ENCODE measurements around the gene NUMA1.

Gene NUMA1

GRCh38 chr11:72081184-72081644, 872 bp upstream of the NUMA1 start:
- Histone ChIP-seq H3K9me3 (ENCODE audit: control insufficient read depth, insufficient read depth, low read length) (no peaks in the 10 kb centered on the region), H3K27ac (ENCODE audit: low read depth, low read length) (peak overlapping the region; percentile 99), H3K4me3 (ENCODE audit: low read depth, low read length) (peak overlapping the region; percentile 60), H3K27me3 (ENCODE audit: control insufficient read depth, insufficient read depth, low read length) (no peaks in the 10 kb centered on the region), H3K9ac (ENCODE audit: low read depth, low read length) (peak overlapping the region; percentile 79), H3K4me1 (ENCODE audit: control insufficient read depth, insufficient read depth, low read length) (peaks cover 12% of the 10 kb centered on the region), H3K36me3 (ENCODE audit: control insufficient read depth, insufficient read depth, low read length) (0 out of 2 replicates have a peak, but pooled peaks cover 3% of the 10 kb centered on the region)

- Histone ChIP-seq H3K27me3 (ENCODE audit: control insufficient read depth, insufficient read depth, low read length) (no peaks in the 10 kb centered on the region), H3K36me3 (ENCODE audit: control insufficient read depth, insufficient read depth, low read length) (0 out of 2 replicates have a peak, but pooled peaks cover 8% of the 10 kb centered on the region), H3K4me1 (ENCODE audit: control insufficient read depth, insufficient read depth, low read length) (peaks cover 12% of the 10 kb centered on the region), H3K9me3 (ENCODE audit: control insufficient read depth, insufficient read depth, low read length) (no peaks in the 10 kb centered on the region), H3K9ac (ENCODE audit: low read depth, low read length) (peak overlapping the region; percentile 76), H3K27ac (ENCODE audit: low read depth, low read length) (peak overlapping the region; percentile 99), H3K4me3 (ENCODE audit: low read depth, low read length) (peak overlapping the region; percentile 91)
Observed at GRCh38 chr11:72079819-72080325, 470 bp downstream of the NUMA1 start.

GRCh38 chr11:72078477-72078876, 1.9 kb downstream of the NUMA1 start:
- peaks cover 12% of the 10 kb centered on the region for H3K4me1 ChIP-seq (ENCODE audit: control insufficient read depth, insufficient read depth, low read length)
- H3K9ac ChIP-seq (ENCODE audit: low read depth, low read length) = no peak overlapping the region
- 0 out of 2 replicates have a peak, but pooled peaks cover 8% of the 10 kb centered on the region for H3K36me3 ChIP-seq (ENCODE audit: control insufficient read depth, insufficient read depth, low read length)
- H3K9me3 ChIP-seq (ENCODE audit: control insufficient read depth, insufficient read depth, low read length) = no peaks in the 10 kb centered on the region
- H3K4me3 ChIP-seq (ENCODE audit: low read depth, low read length) = peak overlapping the region; percentile 25
- peak overlapping the region; percentile 10 for H3K27ac ChIP-seq (ENCODE audit: low read depth, low read length)
- H3K27me3 ChIP-seq (ENCODE audit: control insufficient read depth, insufficient read depth, low read length) = no peaks in the 10 kb centered on the region

GRCh38 chr11:72075756-72076155, 4.6 kb downstream of the NUMA1 start:
- Histone ChIP-seq H3K27me3 (ENCODE audit: control insufficient read depth, insufficient read depth, low read length) (no peaks in the 10 kb centered on the region), H3K4me3 (ENCODE audit: low read depth, low read length) (no peak overlapping the region), H3K27ac (ENCODE audit: low read depth, low read length) (no peak overlapping the region), H3K9ac (ENCODE audit: low read depth, low read length) (no peak overlapping the region), H3K4me1 (ENCODE audit: control insufficient read depth, insufficient read depth, low read length) (peaks cover 8% of the 10 kb centered on the region), H3K9me3 (ENCODE audit: control insufficient read depth, insufficient read depth, low read length) (no peaks in the 10 kb centered on the region), H3K36me3 (ENCODE audit: control insufficient read depth, insufficient read depth, low read length) (0 out of 2 replicates have a peak, but pooled peaks cover 8% of the 10 kb centered on the region)

- H3K27me3 ChIP-seq (ENCODE audit: control insufficient read depth, insufficient read depth, low read length) = no peaks in the 10 kb centered on the region
- no peak overlapping the region for H3K4me3 ChIP-seq (ENCODE audit: low read depth, low read length)
- H3K9me3 ChIP-seq (ENCODE audit: control insufficient read depth, insufficient read depth, low read length) = no peaks in the 10 kb centered on the region
- 0 out of 2 replicates have a peak, but pooled peaks cover 8% of the 10 kb centered on the region for H3K36me3 ChIP-seq (ENCODE audit: control insufficient read depth, insufficient read depth, low read length)
- H3K4me1 ChIP-seq (ENCODE audit: control insufficient read depth, insufficient read depth, low read length) = peaks cover 8% of the 10 kb centered on the region
- no peak overlapping the region for H3K9ac ChIP-seq (ENCODE audit: low read depth, low read length)
- no peak overlapping the region for H3K27ac ChIP-seq (ENCODE audit: low read depth, low read length)
Observed at GRCh38 chr11:72075109-72075508, 5.2 kb downstream of the NUMA1 start.

GRCh38 chr11:72072348-72072747, 8.0 kb downstream of the NUMA1 start:
- Histone ChIP-seq H3K9me3 (ENCODE audit: control insufficient read depth, insufficient read depth, low read length) (no peaks in the 10 kb centered on the region), H3K36me3 (ENCODE audit: control insufficient read depth, insufficient read depth, low read length) (peaks cover 24% of the 10 kb centered on the region), H3K4me1 (ENCODE audit: control insufficient read depth, insufficient read depth, low read length) (peaks cover 5% of the 10 kb centered on the region), H3K27me3 (ENCODE audit: control insufficient read depth, insufficient read depth, low read length) (no peaks in the 10 kb centered on the region), H3K4me3 (ENCODE audit: low read depth, low read length) (no peak overlapping the region), H3K27ac (ENCODE audit: low read depth, low read length) (no peak overlapping the region), H3K9ac (ENCODE audit: low read depth, low read length) (no peak overlapping the region)

GRCh38 chr11:72070491-72070890, 9.9 kb downstream of the NUMA1 start:
- H3K4me3 ChIP-seq (ENCODE audit: low read depth, low read length) = no peak overlapping the region
- peak overlapping the region; percentile 42 for H3K27ac ChIP-seq (ENCODE audit: low read depth, low read length)
- H3K4me1 ChIP-seq (ENCODE audit: control insufficient read depth, insufficient read depth, low read length) = peaks cover 5% of the 10 kb centered on the region

GRCh38 chr11:72069787-72070251, 10.5 kb downstream of the NUMA1 start:
- peaks cover 5% of the 10 kb centered on the region for H3K4me1 ChIP-seq (ENCODE audit: control insufficient read depth, insufficient read depth, low read length)
- H3K9ac ChIP-seq (ENCODE audit: low read depth, low read length) = no peak overlapping the region
- H3K27me3 ChIP-seq (ENCODE audit: control insufficient read depth, insufficient read depth, low read length) = no peaks in the 10 kb centered on the region
- H3K9me3 ChIP-seq (ENCODE audit: control insufficient read depth, insufficient read depth, low read length) = no peaks in the 10 kb centered on the region
- no peak overlapping the region for H3K4me3 ChIP-seq (ENCODE audit: low read depth, low read length)
- H3K27ac ChIP-seq (ENCODE audit: low read depth, low read length) = peak overlapping the region; percentile 42
- peaks cover 25% of the 10 kb centered on the region for H3K36me3 ChIP-seq (ENCODE audit: control insufficient read depth, insufficient read depth, low read length)

More at GRCh38 chr11:72070491-72070890, 9.9 kb downstream of the NUMA1 start:
- H3K9ac ChIP-seq (ENCODE audit: low read depth, low read length) = no peak overlapping the region
- H3K27me3 ChIP-seq (ENCODE audit: control insufficient read depth, insufficient read depth, low read length) = no peaks in the 10 kb centered on the region
- H3K36me3 ChIP-seq (ENCODE audit: control insufficient read depth, insufficient read depth, low read length) = peaks cover 21% of the 10 kb centered on the region
- H3K9me3 ChIP-seq (ENCODE audit: control insufficient read depth, insufficient read depth, low read length) = no peaks in the 10 kb centered on the region

GRCh38 chr11:72069200-72069599, 11.1 kb downstream of the NUMA1 start:
- peaks cover 5% of the 10 kb centered on the region for H3K4me1 ChIP-seq (ENCODE audit: control insufficient read depth, insufficient read depth, low read length)
- no peaks in the 10 kb centered on the region for H3K27me3 ChIP-seq (ENCODE audit: control insufficient read depth, insufficient read depth, low read length)
- no peak overlapping the region for H3K9ac ChIP-seq (ENCODE audit: low read depth, low read length)
- no peak overlapping the region for H3K27ac ChIP-seq (ENCODE audit: low read depth, low read length)
- H3K36me3 ChIP-seq (ENCODE audit: control insufficient read depth, insufficient read depth, low read length) = peaks cover 26% of the 10 kb centered on the region
- no peaks in the 10 kb centered on the region for H3K9me3 ChIP-seq (ENCODE audit: control insufficient read depth, insufficient read depth, low read length)
- no peak overlapping the region for H3K4me3 ChIP-seq (ENCODE audit: low read depth, low read length)

GRCh38 chr11:72067676-72068075, 12.7 kb downstream of the NUMA1 start:
- no peaks in the 10 kb centered on the region for H3K9me3 ChIP-seq (ENCODE audit: control insufficient read depth, insufficient read depth, low read length)
- no peak overlapping the region for H3K9ac ChIP-seq (ENCODE audit: low read depth, low read length)
- H3K27me3 ChIP-seq (ENCODE audit: control insufficient read depth, insufficient read depth, low read length) = no peaks in the 10 kb centered on the region
- H3K4me1 ChIP-seq (ENCODE audit: control insufficient read depth, insufficient read depth, low read length) = peaks cover 5% of the 10 kb centered on the region
- no peak overlapping the region for H3K27ac ChIP-seq (ENCODE audit: low read depth, low read length)
- peaks cover 26% of the 10 kb centered on the region for H3K36me3 ChIP-seq (ENCODE audit: control insufficient read depth, insufficient read depth, low read length)
- H3K4me3 ChIP-seq (ENCODE audit: low read depth, low read length) = no peak overlapping the region

GRCh38 chr11:72067266-72067665, 13.1 kb downstream of the NUMA1 start:
- no peak overlapping the region for H3K27ac ChIP-seq (ENCODE audit: low read depth, low read length)
- H3K27me3 ChIP-seq (ENCODE audit: control insufficient read depth, insufficient read depth, low read length) = no peaks in the 10 kb centered on the region
- H3K9me3 ChIP-seq (ENCODE audit: control insufficient read depth, insufficient read depth, low read length) = no peaks in the 10 kb centered on the region
- peaks cover 3% of the 10 kb centered on the region for H3K4me1 ChIP-seq (ENCODE audit: control insufficient read depth, insufficient read depth, low read length)
- no peak overlapping the region for H3K4me3 ChIP-seq (ENCODE audit: low read depth, low read length)
- no peak overlapping the region for H3K9ac ChIP-seq (ENCODE audit: low read depth, low read length)
- H3K36me3 ChIP-seq (ENCODE audit: control insufficient read depth, insufficient read depth, low read length) = peaks cover 26% of the 10 kb centered on the region

All from HUES48 (cell line).